T-helper 1 cell treated with Interleukin-12 subunit alpha and Interleukin-12 subunit beta and Interleukin-4 antibody, amounts not matched to agents 30 μg/mL and 1 μg/mL, for 36 hours (primary cell): Measurements from ENCODE around the gene CNTF.

Source experiments
- H3K27ac Mint-ChIP-seq: one replicate; pipeline ENCODE4 v1.8.0; 2021; ENCODE audit warnings: mild to moderate bottlenecking, mixed read lengths
- H3K27me3 Mint-ChIP-seq: one replicate; pipeline ENCODE4 v1.8.0; 2021; ENCODE audit warnings: low read depth, mixed read lengths
- H3K36me3 Mint-ChIP-seq: one replicate; pipeline ENCODE4 v1.8.0; 2021; ENCODE audit warnings: low read depth, mixed read lengths
- H3K4me1 Mint-ChIP-seq: one replicate; pipeline ENCODE4 v1.8.0; 2021; ENCODE audit warnings: low read depth, mixed read lengths
- H3K4me3 Mint-ChIP-seq: one replicate; pipeline ENCODE4 v1.8.0; 2021; ENCODE audit warnings: mild to moderate bottlenecking, moderate library complexity, mixed read lengths
- H3K9me3 Mint-ChIP-seq: one replicate; pipeline ENCODE4 v1.8.0; 2021; ENCODE audit warnings: mixed read lengths

Gene CNTF

GRCh38 chr11:58625086-58625485, 2.6 kb downstream of the CNTF start:
- Mint-ChIP-seq H3K36me3 (peaks cover 36% of the 10 kb centered on the region), H3K9me3 (no peaks in the 10 kb centered on the region), H3K27ac (no peak overlapping the region), H3K4me3 (no peak overlapping the region), H3K27me3 (no peaks in the 10 kb centered on the region), H3K4me1 (peaks cover 10% of the 10 kb centered on the region)

GRCh38 chr11:58625826-58626460, 3.5 kb downstream of the CNTF start:
- H3K9me3 Mint-ChIP-seq, result no peaks in the 10 kb centered on the region
- peaks cover 7% of the 10 kb centered on the region for H3K4me1 Mint-ChIP-seq
- no peaks in the 10 kb centered on the region for H3K27me3 Mint-ChIP-seq
- H3K4me3 Mint-ChIP-seq, result no peak overlapping the region
- peaks cover 32% of the 10 kb centered on the region for H3K36me3 Mint-ChIP-seq
- no peak overlapping the region for H3K27ac Mint-ChIP-seq

GRCh38 chr11:58626934-58627483, 4.5 kb downstream of the CNTF start:
- Mint-ChIP-seq H3K4me3 (no peak overlapping the region), H3K4me1 (peaks cover 5% of the 10 kb centered on the region), H3K27ac (no peak overlapping the region), H3K36me3 (peaks cover 28% of the 10 kb centered on the region), H3K27me3 (no peaks in the 10 kb centered on the region), H3K9me3 (no peaks in the 10 kb centered on the region)

GRCh38 chr11:58628446-58628845, 6.0 kb downstream of the CNTF start:
- no peaks in the 10 kb centered on the region for H3K27me3 Mint-ChIP-seq
- peaks cover 2% of the 10 kb centered on the region for H3K4me1 Mint-ChIP-seq
- H3K9me3 Mint-ChIP-seq, result no peaks in the 10 kb centered on the region
- H3K27ac Mint-ChIP-seq, result no peak overlapping the region
- H3K36me3 Mint-ChIP-seq, result peaks cover 22% of the 10 kb centered on the region
- H3K4me3 Mint-ChIP-seq, result no peak overlapping the region

GRCh38 chr11:58629857-58630256, 7.4 kb downstream of the CNTF start:
- no peak overlapping the region for H3K4me3 Mint-ChIP-seq
- H3K4me1 Mint-ChIP-seq, result peaks cover 2% of the 10 kb centered on the region
- no peak overlapping the region for H3K27ac Mint-ChIP-seq
- no peaks in the 10 kb centered on the region for H3K9me3 Mint-ChIP-seq
- no peaks in the 10 kb centered on the region for H3K27me3 Mint-ChIP-seq
- H3K36me3 Mint-ChIP-seq, result peaks cover 10% of the 10 kb centered on the region

GRCh38 chr11:58631378-58631777, 8.9 kb downstream of the CNTF start:
- Mint-ChIP-seq H3K36me3 (peaks cover 4% of the 10 kb centered on the region), H3K4me3 (no peak overlapping the region), H3K27me3 (no peaks in the 10 kb centered on the region), H3K27ac (no peak overlapping the region), H3K4me1 (peaks cover 2% of the 10 kb centered on the region), H3K9me3 (no peaks in the 10 kb centered on the region)

- Mint-ChIP-seq H3K27ac (no peak overlapping the region), H3K4me1 (no peaks in the 10 kb centered on the region), H3K27me3 (no peaks in the 10 kb centered on the region), H3K36me3 (no peaks in the 10 kb centered on the region), H3K4me3 (no peak overlapping the region), H3K9me3 (no peaks in the 10 kb centered on the region)
Measured at GRCh38 chr11:58632510-58632909, 10.0 kb downstream of the CNTF start.

- H3K4me1 Mint-ChIP-seq, result peaks cover 9% of the 10 kb centered on the region
- H3K36me3 Mint-ChIP-seq, result no peaks in the 10 kb centered on the region
- no peak overlapping the region for H3K4me3 Mint-ChIP-seq
- no peaks in the 10 kb centered on the region for H3K27me3 Mint-ChIP-seq
- H3K27ac Mint-ChIP-seq, result no peak overlapping the region
- H3K9me3 Mint-ChIP-seq, result no peaks in the 10 kb centered on the region
Measured at GRCh38 chr11:58636587-58636986, 14.1 kb downstream of the CNTF start.

- Mint-ChIP-seq H3K27ac (no peak overlapping the region), H3K9me3 (no peaks in the 10 kb centered on the region), H3K4me3 (no peak overlapping the region), H3K36me3 (no peaks in the 10 kb centered on the region), H3K4me1 (peaks cover 9% of the 10 kb centered on the region), H3K27me3 (no peaks in the 10 kb centered on the region)
Measured at GRCh38 chr11:58637371-58637770, 14.9 kb downstream of the CNTF start.

- Mint-ChIP-seq H3K36me3 (no peaks in the 10 kb centered on the region), H3K4me3 (no peak overlapping the region), H3K27ac (no peak overlapping the region), H3K9me3 (no peaks in the 10 kb centered on the region), H3K4me1 (peaks cover 9% of the 10 kb centered on the region), H3K27me3 (no peaks in the 10 kb centered on the region)
Measured at GRCh38 chr11:58639103-58639502, 16.6 kb downstream of the CNTF start.

GRCh38 chr11:58639669-58640068, 17.2 kb downstream of the CNTF start:
- Mint-ChIP-seq H3K27me3 (no peaks in the 10 kb centered on the region), H3K36me3 (no peaks in the 10 kb centered on the region), H3K4me1 (peaks cover 9% of the 10 kb centered on the region), H3K9me3 (no peaks in the 10 kb centered on the region), H3K4me3 (no peak overlapping the region), H3K27ac (no peak overlapping the region)

GRCh38 chr11:58640386-58641023, 18.0 kb downstream of the CNTF start:
- Mint-ChIP-seq H3K36me3 (no peaks in the 10 kb centered on the region), H3K9me3 (no peaks in the 10 kb centered on the region), H3K27ac (no peak overlapping the region), H3K4me1 (peaks cover 9% of the 10 kb centered on the region), H3K4me3 (no peak overlapping the region), H3K27me3 (no peaks in the 10 kb centered on the region)

GRCh38 chr11:58641341-58641740, 18.9 kb downstream of the CNTF start:
- no peaks in the 10 kb centered on the region for H3K27me3 Mint-ChIP-seq
- H3K9me3 Mint-ChIP-seq, result peaks cover 3% of the 10 kb centered on the region
- H3K4me1 Mint-ChIP-seq, result peaks cover 9% of the 10 kb centered on the region
- no peak overlapping the region for H3K4me3 Mint-ChIP-seq
- H3K27ac Mint-ChIP-seq, result no peak overlapping the region
- H3K36me3 Mint-ChIP-seq, result no peaks in the 10 kb centered on the region

GRCh38 chr11:58641803-58642581, 19.5 kb downstream of the CNTF start:
- Mint-ChIP-seq H3K27me3 (no peaks in the 10 kb centered on the region), H3K4me3 (no peak overlapping the region), H3K27ac (no peak overlapping the region), H3K9me3 (peaks cover 8% of the 10 kb centered on the region), H3K36me3 (no peaks in the 10 kb centered on the region), H3K4me1 (peaks cover 9% of the 10 kb centered on the region)

GRCh38 chr11:58645854-58646253, 23.4 kb downstream of the CNTF start:
- no peak overlapping the region for H3K27ac Mint-ChIP-seq
- no peaks in the 10 kb centered on the region for H3K36me3 Mint-ChIP-seq
- no peaks in the 10 kb centered on the region for H3K27me3 Mint-ChIP-seq
- no peak overlapping the region for H3K4me3 Mint-ChIP-seq
- H3K4me1 Mint-ChIP-seq, result peaks cover 2% of the 10 kb centered on the region
- H3K9me3 Mint-ChIP-seq, result peaks cover 8% of the 10 kb centered on the region
